ENCODE results near the gene NDUFS2. TPM values are rescaled to one million over a fixed set of nuclear protein-coding genes. Genes with fewer than 3 reads are reported as not detected.
A peak's percentile ranks its signal among the peaks of the same experiment; 100 is the strongest.

Gene NDUFS2
- total and polyA plus RNA-seq, 2 of the 8 experiments (the other 6 are each of a cell fraction or from before 2014, with no cell fraction given), result 95.1 to 113 TPM

DNA sequence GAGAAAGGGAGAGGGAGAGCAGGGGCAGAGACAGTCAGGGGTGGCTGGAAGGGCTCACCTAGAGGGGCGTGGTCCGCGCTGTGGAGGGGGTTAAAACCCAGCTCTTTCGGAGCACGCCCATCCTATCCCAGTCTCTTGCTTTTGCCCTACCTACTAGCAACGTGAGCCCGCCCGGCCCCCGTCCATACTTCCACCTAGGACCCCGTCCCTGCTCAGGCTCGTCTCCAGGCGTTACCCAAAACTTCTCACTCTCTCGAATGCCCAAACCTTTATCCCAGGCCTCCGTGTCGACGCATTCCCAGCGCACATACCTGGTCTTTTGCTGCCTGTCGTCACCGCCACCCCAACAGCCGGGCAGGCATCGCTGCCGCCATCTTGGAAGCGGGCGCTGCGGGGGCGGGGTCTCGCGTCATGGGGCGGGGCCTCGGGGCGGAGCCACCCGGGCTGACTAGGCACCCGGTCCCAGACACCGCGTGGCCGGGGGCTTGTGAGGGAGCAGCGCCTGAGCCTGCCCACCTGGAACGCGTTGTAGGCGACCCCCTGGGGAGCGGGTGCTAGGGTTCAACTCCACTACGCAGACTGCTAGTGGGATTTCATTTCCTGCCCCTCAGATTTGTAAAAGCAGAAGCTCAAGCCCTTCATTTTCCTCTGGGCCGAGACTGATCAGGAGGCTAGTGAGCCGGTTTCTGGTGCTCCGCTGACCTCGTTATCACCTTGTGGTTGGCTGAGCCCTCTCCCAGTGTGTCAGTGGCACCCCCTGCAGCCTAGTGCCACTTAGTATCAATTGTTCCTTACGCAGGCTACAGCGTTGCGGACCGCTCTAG, 24.8 kb upstream of the NDUFS2 start, which contains the start of gene B4GALT3 (continued):
- TF ChIP-seq, protein P1, sequence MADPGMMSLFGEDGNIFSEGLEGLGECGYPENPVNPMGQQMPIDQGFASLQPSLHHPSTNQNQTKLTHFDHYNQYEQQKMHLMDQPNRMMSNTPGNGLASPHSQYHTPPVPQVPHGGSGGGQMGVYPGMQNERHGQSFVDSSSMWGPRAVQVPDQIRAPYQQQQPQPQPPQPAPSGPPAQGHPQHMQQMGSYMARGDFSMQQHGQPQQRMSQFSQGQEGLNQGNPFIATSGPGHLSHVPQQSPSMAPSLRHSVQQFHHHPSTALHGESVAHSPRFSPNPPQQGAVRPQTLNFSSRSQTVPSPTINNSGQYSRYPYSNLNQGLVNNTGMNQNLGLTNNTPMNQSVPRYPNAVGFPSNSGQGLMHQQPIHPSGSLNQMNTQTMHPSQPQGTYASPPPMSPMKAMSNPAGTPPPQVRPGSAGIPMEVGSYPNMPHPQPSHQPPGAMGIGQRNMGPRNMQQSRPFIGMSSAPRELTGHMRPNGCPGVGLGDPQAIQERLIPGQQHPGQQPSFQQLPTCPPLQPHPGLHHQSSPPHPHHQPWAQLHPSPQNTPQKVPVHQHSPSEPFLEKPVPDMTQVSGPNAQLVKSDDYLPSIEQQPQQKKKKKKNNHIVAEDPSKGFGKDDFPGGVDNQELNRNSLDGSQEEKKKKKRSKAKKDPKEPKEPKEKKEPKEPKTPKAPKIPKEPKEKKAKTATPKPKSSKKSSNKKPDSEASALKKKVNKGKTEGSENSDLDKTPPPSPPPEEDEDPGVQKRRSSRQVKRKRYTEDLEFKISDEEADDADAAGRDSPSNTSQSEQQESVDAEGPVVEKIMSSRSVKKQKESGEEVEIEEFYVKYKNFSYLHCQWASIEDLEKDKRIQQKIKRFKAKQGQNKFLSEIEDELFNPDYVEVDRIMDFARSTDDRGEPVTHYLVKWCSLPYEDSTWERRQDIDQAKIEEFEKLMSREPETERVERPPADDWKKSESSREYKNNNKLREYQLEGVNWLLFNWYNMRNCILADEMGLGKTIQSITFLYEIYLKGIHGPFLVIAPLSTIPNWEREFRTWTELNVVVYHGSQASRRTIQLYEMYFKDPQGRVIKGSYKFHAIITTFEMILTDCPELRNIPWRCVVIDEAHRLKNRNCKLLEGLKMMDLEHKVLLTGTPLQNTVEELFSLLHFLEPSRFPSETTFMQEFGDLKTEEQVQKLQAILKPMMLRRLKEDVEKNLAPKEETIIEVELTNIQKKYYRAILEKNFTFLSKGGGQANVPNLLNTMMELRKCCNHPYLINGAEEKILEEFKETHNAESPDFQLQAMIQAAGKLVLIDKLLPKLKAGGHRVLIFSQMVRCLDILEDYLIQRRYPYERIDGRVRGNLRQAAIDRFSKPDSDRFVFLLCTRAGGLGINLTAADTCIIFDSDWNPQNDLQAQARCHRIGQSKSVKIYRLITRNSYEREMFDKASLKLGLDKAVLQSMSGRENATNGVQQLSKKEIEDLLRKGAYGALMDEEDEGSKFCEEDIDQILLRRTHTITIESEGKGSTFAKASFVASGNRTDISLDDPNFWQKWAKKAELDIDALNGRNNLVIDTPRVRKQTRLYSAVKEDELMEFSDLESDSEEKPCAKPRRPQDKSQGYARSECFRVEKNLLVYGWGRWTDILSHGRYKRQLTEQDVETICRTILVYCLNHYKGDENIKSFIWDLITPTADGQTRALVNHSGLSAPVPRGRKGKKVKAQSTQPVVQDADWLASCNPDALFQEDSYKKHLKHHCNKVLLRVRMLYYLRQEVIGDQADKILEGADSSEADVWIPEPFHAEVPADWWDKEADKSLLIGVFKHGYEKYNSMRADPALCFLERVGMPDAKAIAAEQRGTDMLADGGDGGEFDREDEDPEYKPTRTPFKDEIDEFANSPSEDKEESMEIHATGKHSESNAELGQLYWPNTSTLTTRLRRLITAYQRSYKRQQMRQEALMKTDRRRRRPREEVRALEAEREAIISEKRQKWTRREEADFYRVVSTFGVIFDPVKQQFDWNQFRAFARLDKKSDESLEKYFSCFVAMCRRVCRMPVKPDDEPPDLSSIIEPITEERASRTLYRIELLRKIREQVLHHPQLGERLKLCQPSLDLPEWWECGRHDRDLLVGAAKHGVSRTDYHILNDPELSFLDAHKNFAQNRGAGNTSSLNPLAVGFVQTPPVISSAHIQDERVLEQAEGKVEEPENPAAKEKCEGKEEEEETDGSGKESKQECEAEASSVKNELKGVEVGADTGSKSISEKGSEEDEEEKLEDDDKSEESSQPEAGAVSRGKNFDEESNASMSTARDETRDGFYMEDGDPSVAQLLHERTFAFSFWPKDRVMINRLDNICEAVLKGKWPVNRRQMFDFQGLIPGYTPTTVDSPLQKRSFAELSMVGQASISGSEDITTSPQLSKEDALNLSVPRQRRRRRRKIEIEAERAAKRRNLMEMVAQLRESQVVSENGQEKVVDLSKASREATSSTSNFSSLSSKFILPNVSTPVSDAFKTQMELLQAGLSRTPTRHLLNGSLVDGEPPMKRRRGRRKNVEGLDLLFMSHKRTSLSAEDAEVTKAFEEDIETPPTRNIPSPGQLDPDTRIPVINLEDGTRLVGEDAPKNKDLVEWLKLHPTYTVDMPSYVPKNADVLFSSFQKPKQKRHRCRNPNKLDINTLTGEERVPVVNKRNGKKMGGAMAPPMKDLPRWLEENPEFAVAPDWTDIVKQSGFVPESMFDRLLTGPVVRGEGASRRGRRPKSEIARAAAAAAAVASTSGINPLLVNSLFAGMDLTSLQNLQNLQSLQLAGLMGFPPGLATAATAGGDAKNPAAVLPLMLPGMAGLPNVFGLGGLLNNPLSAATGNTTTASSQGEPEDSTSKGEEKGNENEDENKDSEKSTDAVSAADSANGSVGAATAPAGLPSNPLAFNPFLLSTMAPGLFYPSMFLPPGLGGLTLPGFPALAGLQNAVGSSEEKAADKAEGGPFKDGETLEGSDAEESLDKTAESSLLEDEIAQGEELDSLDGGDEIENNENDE (IDR thresholded peaks at IDR 0.05; ENCODE audit: insufficient replicate concordance, low read length), result no peak
- TF ChIP-seq CEBPB (IDR thresholded peaks at IDR 0.05; ENCODE audit: low read depth, low read length), result no peak
- peak; percentile 89; the same call in 1 of the 2 replicates for TF ChIP-seq SP4 (IDR thresholded peaks at IDR 0.05; ENCODE audit: low read length)
- no peak for TF ChIP-seq ZNF274 (IDR thresholded peaks at IDR 0.05; ENCODE audit: borderline replicate concordance, extremely low read depth, low read length)
- TF ChIP-seq CTCF (IDR thresholded peaks at IDR 0.05; ENCODE audit: control extremely low read depth in 1 of 3, insufficient read depth in 1 of 3, low read depth in 1 of 3, low read length in 3 of 3), result peak; percentile 32 to 40 (median 38); a peak in 3 of 4 replicates
- no peak for TF ChIP-seq RNF2 (IDR thresholded peaks at IDR 0.05; ENCODE audit: borderline replicate concordance, low read depth, low read length, missing control alignments, poor library complexity, severe bottlenecking)

All from H1 (cell line).